Prostate gland (tissue), 2 donors: ENCODE measurements around the gene RABGAP1L.

Experiments used
- CTCF ChIP-seq, 4 experiments: fragments of 200-600 bp in 2 of 4; fragments of 450-650 bp in 2 of 4; sonication (generic) in 2 of 4; IDR thresholded peaks; 1 replicate in 3 of 4; 2 replicates in 1 of 4; pipeline ENCODE4 v1.5.1; 2016 to 2019; ENCODE audit warnings: antibody characterized with exemption in 4 of 4, mild to moderate bottlenecking in 2 of 4, moderate library complexity in 2 of 4
- POLR2A ChIP-seq: fragments of 450-650 bp; IDR thresholded peaks from one replicate; pipeline ENCODE4 v1.6.1; 2016; ENCODE audit warnings: antibody characterized with exemption, mild to moderate bottlenecking

- TF ChIP-seq CTCF (IDR thresholded peaks at IDR 0.05) = no peak
- peak; percentile 8 for TF ChIP-seq POLR2A
These were observed 831.2 kb downstream of the RABGAP1L start for GRCh38 chr1:174990382-174990999.
